Mucosa of gallbladder (tissue), 1 donor: Measurements from ENCODE around the gene ATXN1. TPM values are rescaled to one million over a fixed set of nuclear protein-coding genes. Genes with fewer than 3 reads are reported as not detected.
"Not testable (repeated sequence)": the region's sequence is repeated elsewhere in the genome, so short reads cannot be mapped to it uniquely, and the experiment has no call there.

ENCODE experiments used
- DNase-seq: peaks from one replicate; pipeline ENCODE4 v3.0.0-alpha.2; 2020; ENCODE audit warnings: low spot score
- total RNA-seq: library from RNA; stranded (reverse); gene quantifications from one replicate; pipeline ENCODE4 v1.2.1, GENCODE V29; 2021
- donor health status: DM: no; HTN: no; CAD: no.

Gene ATXN1
- total RNA-seq, 1 donor from 2014 or later: 71.0 TPM

DNA sequence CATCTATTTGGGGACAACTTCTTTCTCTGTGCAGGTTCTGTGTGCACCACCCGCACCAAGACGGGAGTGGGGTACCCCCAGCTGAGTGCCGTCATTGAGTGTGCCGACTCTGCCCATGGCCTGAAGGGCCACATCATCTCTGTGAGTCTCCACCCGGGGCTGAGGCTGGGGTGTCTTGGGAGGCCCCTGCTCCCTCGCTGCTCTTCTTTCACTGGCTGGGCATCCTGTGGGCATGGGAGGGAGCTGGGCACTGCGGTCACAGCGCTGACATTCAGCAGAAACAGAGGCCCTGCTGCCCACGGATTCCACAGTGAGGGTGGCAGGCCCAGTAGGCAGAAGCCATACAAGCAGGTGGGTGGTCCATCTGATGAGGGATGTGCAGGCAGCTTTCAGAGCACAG is 482.5 kb downstream of the ATXN1 start:
- no peak for DNase-seq

DNA sequence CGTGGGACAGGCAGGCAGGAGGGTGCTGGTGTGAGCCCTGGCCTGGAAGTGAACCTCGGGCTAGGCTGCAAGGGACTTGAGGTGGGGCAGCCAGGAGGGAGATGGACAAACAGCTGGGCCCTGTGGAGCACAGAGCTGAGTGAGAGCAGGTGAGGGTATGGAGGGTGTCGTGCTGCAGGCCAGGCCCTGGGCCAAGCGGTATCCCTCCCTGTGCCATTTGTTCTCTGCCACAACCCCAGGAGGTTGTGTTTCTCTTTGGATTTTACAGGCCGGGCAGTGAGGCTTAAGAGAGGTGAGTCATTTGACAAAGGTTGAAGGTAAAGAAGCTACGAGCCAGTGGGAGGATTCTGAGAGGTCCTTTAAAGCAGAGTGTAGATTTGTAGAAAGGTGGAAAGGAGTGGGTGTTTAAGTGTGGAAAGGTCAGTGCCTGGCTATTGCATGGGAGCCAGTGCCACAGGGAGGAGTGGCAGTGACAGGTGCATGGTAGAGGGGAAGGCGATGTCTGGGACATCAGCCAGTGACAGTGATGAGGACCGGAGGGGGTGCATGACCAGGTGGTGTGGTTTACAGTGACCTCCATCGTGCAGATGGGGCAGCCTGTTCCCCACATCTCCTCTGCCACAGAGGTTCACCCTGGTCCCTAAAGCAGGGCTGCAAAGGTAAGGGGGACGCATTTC is 483.1 kb downstream of the ATXN1 start:
- DNase-seq: no peak

DNA sequence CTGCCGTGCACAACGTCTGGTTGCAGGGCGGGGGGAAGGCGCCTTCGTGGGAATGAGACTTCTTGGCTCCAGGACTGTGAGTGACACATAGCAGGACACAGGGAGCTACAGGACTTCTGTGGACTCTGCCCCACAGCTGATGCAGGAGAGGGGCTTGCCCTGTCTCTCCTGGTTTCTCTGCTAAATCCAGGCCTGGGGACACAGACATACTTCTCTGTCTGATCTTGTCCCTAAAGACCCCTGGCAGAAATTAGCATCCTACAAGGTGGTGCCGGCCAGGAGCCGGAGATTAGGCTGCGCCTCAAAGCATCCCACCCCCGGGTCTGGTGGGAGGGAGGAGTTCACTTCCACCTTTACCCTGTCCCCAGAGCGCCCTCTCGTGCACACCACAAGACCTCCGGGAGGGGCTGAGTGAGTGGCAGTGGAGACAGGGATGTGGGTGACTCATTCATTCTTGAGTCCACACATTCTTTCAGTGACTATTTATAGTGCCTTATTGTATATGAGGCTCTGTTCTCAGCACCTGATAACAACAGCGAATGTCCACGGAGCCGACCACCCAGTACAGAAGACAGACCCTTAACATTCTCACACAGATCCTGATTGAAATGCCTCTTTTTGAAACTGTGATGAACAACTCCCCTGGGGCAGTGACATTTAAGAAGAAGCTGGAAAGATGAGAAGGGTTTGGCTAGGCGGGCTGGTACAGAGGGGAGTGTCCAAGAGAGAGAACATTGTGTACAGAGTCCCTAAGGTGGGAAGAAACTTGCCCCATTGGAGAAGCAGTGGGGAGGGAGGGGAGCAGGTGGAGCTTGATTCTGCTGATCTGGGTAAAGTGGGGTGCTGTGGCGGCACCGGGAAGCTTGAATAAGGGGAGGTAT is 483.9 kb downstream of the ATXN1 start:
- DNase-seq: peak; percentile 79

DNA sequence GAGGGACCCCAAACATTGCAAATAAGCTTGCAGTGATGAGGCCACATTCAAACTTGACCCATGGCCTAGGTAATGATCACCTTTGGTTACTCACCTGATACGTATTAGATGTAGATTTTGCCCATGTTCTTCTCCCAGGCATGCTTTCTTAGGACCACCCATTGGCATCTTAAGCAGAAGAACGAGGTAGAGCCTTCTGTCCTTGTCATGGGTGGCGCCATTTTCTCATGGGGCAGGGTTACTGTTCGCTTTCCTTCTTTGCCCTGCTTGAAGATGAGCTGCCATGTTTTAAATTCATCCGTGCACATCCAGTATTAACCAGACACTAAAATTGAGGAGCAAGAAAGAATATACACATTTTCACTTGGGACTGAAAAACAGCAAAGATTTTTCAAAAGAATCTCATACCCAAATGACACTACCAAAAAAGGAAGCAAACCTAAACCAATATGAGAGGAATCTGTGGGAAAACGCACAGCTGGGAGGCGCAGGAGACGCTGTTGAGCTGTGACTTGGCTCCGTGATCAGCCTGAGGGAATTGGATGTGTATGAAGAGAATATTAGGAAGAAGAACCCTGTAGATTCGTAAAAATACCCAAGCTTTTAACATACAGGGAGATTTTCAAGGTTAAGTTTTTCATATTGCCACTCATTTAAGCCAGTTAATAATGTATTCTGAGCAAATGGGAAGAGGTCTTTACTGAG is 486.2 kb downstream of the ATXN1 start:
- no peak for DNase-seq

DNA sequence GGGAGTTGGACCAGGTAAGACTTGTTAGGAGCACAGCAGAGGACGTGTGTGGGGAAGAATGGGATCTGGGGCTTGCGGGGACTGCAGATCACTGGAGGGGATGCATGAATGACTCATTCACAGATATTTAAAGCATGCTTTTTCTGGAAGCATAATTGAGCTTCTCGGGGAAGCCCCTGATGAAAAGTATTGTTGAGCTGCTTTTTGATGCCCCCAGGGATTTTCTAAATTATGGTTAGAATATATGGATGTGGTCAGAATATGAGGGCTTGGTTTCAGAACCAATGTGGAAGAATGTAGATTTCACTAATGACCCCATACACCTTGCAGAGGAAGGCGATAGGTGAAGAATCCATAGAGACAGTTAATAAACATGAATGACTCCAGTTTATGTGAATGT is 486.8 kb downstream of the ATXN1 start:
- DNase-seq: no peak

DNA sequence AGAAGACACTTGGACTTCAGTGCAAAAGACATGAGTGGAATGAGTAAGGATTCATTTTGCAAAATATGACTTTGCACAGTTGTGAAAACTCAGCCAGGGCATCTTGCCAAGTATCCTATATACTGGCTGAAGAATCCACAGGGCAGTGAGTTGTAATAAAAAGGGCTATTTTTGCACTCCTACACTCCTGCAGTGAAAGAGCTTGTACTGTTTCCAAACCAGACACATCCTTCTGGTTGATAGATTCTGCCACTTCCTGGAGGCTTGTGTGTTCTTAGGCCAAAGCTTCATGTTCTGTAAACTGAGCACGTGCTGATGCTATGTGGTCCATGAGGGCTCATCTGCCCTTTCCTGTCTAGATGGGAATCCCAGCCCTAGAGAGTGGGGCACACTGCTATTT is 488.0 kb downstream of the ATXN1 start:
- no peak for DNase-seq

DNA sequence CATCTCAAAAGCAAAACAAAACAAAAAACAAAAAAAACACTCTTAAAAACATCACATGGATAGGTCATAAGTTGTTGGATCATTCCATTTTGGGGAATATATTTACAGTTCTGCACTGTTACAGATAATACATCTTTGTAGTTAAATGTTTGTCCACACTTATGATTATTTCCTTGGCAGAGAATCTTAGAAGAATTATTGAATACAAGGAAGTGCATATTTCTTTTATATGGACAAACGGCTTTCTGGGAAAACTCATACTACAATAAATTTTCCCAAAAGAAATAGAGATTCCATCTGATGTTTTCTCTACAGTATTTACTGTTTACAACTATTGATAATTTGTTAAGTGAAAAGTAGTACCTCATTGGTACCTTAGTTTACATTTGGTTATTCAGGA is 489.1 kb downstream of the ATXN1 start:
- no peak for DNase-seq

DNA sequence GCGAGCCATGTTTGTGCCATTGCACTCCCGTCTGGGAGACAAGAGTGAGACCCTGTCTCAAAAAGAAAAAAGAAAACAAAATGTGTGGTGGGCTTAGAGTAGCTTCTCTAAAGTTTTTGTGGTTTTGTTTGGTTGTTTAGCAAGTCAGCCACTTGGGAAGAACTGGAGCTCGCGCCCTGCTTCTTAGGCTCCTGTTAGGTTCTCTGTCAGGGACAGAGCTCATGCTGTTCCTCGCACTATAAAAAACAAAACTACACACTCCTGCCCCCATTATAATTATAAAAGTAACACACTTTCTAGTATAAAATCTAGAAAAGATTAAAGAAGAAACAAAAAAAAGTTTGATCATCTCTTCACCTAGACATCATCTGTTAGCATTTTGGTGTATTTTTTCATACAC is 489.8 kb downstream of the ATXN1 start:
- DNase-seq: no peak

DNA sequence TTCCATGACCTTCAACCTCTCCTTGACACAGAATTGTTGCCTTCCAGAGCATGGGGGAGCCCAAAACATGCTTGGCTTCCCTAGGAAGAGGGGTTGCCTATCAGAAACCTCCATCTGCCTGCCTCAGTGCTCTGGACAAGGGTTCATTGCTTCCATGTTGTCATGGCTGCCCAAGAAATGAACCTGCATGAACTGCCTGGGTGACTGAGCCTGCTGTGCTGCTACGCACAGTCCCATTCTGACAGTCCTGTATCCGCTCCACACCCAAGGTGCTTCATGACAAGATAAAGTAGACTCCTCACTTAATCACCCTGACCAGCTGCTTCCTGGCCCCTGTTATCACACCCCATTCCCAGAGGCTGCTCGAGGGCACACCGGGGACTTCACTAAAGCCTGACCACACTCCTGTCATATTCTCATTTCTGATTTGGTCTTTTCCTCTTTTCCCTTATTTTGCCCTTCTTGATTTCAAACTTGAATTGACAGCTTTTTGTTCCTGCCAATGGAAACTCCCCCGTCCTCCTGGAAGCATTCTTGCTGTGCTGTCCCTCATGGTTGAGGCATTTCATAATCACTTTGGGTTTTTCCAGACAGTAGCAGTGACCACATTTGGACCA is 491.0 kb downstream of the ATXN1 start:
- DNase-seq: no peak

DNA sequence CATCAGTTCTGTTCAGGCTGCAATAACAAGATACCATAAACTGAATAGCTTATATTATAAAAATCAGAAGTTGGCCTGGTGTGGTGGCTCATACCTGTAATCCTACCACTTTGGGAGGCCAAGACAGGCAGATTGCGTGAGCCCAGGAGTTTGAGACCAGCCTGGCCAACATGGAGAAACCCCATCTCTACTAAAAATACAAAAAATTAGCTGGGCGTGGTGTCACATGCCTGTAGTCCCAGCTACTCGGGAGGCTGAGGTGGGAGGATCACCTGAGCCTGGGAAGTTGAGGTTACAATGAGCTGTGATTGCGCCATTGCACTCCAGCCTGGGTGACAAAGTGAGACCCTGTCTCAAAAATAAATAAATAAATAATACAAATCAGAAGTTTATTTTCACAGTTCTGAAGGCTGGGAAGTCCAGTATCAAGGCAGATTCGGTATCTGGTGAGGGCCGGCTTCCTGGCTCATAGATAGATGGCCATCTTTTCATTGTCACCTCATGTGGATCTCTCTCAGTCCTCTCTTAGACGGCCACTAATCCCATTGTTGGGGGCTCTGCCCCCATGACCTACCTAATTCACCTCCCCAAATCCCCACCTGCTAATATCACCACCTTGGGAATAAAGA is 491.7 kb downstream of the ATXN1 start:
- not testable (repeated sequence) for DNase-seq

DNA sequence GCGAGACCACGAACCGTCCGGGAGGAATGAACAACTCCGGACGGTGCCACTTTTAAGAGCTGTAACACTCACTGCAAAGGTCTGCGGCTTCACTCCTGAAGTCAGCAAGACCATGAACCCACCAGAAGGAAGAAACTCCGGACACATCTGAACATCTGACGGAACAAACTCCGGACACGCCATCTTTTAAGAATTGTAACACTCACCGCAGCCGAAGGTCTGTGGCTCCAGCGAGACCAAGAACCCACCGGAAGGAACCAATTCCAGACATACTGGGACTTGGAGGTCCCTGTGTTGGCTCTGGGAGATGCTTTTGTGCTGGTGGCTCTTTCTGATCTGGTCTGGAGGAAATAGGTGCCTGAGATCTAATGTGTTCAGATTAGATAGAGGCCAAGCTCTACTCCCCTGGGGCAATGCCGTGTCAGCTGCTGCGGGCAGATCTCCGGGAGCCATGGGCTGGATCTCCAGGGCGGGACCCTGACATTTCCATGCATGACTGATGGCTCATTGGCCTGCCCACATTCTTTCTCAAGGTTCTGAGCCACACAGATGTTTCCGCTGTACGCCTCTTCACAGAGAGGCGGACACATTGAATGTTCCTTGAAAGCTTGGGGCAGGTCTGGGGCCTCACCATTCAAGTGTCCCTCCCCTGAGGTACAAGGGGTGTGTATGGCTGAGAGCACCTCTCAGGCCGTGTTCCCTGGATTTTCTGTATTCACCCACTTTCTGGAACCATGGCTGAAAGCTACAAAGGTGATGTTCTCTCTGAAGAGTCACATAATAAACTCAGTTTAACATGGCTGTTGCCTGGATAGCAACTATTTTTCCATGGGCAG is 493.6 kb downstream of the ATXN1 start:
- DNase-seq: no peak

DNA sequence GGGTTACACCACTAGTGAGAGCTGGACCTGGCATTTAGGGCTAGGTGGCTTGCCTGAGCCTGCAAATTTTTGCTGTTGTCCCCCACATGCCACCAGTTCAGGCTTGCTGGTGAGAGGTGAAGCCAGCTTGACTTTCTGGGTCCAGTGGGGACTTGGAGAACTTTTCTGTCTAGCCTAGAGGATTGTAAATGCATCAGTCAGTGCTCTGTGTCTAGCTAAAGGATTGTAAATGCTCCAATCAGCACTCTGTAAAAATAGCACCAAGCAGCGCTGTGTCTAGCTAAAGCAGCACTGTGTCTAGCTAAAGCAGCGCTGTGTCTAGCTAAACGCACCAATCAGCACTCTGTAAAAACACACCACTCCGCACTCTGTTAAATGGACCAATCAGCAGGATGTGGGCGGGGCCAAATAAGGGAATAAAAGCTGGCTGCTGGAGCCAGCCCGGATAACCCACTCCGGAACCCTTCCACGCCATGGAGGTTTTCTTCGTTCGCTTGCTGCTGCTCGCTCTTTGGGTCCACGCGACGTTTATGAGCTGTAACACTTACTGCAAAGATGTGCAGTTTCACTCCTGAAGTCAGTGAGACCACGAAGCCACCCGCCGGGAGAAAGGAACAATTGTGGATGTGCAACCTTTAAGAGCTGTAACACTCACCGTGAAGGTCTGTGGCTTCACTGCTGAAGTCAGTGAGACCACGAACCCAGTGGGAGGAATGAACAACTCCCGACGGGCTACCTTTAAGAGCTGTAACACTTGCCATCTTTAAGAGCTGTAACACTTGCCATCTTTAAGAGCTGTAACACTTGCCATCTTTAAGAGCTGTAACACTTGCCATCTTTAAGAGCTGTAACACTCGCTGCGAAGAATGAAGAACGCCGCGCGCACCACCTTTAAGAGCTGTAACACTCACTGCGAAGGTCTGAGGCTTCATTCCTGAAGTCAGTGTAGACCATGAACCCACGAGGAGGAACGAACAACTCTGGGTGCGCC is 495.6 kb downstream of the ATXN1 start:
- DNase-seq: no peak

DNA sequence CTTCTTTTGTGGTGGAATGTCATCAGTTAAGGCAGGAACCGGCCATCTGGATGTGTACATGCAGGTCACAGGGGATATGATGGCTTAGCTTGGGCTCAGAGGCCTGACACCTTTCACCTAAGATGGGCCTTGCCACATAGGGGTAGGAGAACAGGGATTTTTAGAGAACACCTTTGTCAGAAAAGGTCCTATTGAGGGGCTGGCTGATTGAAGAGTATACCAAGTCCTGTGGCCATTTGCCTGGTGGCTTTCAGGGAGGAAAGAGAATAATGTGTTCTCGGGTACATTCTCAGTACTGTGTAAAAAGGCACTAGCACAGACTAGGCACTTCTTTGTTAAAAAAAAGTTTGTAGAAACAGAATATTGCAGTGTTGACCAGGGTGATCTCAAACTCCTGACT is 496.5 kb downstream of the ATXN1 start:
- DNase-seq: no peak

DNA sequence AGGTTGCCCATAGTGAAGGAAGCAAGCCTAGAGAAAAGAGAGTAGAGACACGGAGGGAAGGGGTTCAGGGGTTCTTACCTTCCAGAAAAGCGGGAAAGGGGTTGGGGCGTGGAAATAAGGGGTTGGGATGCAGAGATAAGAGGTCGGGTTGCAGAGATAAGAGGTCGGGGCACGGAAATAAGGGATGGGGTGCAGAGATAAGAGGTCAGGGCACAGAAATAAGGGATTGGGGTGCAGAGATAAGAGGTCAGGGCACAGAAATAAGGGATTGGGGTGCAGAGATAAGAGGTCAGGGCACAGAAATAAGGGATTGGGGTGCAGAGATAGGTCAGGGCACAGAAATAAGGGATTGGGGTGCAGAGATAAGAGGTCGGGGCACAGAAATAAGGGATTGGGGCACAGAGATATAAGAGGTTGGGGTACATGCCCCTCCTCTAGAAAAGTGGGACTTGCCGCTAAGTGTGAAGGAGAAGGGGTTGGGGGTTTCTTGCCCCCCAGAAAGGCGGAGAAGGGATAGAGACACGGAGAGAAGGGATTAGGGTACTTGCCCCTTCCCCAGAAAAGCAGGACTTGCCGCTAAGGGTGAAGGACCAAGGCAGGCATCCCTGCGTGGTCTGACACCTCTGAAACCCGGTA is 497.7 kb downstream of the ATXN1 start:
- DNase-seq: not testable (repeated sequence)

DNA sequence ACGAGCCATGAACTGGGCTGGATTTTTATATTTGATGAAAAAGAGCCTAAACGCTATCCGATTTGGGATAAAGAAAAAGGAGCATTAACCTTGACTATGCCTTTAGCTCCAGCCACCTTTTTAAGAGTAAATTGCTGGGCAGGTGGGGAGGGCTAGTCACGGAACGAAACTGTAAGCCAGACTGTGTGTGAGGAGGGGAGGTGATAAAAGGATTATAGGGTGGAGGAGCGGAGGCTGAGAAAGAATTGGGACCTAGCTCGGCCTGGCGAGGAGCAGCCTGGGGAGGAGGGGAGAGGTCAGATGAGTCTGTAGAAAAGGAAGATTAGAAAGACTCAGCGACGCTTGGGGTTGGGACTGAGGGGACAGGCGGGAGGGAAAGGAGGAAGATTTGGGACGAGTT is 498.5 kb downstream of the ATXN1 start:
- not testable (repeated sequence) for DNase-seq

DNA sequence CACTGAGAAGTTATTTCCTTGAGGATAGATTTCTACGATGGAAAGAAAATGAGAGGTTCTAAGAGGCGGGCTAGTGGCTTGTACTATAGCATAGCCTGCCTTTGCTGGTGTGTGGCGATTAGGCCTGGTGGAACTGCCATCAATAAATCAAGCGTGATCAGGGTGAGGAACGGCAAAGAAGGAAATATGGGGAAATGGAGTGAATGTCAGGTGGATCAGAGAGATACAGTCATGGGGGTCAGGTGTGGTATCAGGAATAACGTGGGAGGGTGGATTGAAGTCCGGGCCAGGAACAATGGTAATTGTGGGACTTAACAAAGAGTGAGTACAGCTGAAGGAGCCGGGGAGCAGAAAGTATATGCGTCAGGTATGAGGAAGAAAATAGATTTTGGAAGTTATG is 500.7 kb downstream of the ATXN1 start:
- not testable (repeated sequence) for DNase-seq

DNA sequence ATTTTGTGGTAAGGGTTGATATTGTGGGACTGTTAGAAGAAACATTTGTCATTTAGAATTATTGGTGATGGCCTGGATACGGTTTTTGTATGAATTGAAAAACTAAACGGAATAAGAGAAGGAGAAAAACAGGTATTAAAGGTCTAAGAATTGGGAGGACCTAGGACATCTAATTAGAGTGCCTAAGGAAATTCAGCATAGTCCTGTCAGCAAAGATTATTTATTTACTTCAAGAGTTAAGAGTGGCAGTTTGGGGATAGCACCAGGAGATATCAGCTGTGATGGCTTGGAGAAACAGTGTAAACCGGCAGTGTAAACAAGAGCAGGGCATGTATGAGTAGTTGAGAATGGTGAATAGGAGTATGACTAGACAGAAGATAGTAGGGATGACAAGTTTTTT is 501.7 kb downstream of the ATXN1 start:
- DNase-seq: not testable (repeated sequence)

DNA sequence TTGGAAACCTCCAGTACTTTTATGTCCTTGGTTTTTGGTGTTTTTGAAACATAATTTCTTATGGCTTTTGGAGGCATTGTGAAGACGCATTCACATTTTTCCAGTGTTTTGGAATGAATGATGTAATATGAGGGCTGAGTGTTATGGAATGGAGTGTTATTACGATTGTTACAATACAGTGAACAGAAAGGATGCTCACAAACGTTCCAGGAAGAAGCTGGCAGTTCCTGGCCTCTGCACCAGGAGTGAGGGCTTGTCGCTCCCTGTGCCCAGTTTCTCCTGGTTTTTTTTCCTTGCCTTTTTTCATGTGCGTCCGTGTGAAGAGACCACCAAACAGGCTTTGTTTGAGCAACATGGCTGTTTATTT is 502.6 kb downstream of the ATXN1 start:
- no peak for DNase-seq
